IMR-90 (cell line): ENCODE data around the gene BCL11A. TPM values are rescaled to one million over a fixed set of nuclear protein-coding genes. Genes with fewer than 3 reads are reported as not detected.

Experiments
- ATAC-seq: fragments of 200-7000 bp; cut with Tn5 transposase; 2 replicates; pipeline ENCODE4 v1.9.1; 2020; ENCODE audit warnings: low read depth, mild to moderate bottlenecking, moderate library complexity
- BruUV-seq: library from RNA; stranded (reverse); fragments of 400-500 nt; replicated peaks from 2 replicates; lab custom pipeline; 2021; lab: Mats Ljungman, UMichigan
- CTCF ChIA-PET: fragments of 300-600 bp; formaldehyde crosslinking; extraction: SDS; loops from one replicate; lab custom pipeline; 2021; ENCODE audit warnings: antibody characterized with exemption; lab: Yijun Ruan, JAX
- POLR2A ChIA-PET: fragments of 300-600 bp; sonication (Branson Sonifier 250); formaldehyde crosslinking; loops from one replicate; lab custom pipeline; 2022; ENCODE audit warnings: antibody characterized with exemption; ENCODE audit not compliant: unreplicated experiment; lab: Charles Lee
- DNase-seq: peaks from one replicate; pipeline ENCODE4 v3.0.0; 2013
- H2AFZ ChIP-seq: replicated peaks from 2 replicates; pipeline ENCODE3; 2013; ENCODE audit warnings: low read length, mild to moderate bottlenecking; ENCODE audit not compliant: poor library complexity
- H2AK5ac ChIP-seq: 2 replicates; pipeline ENCODE4 v1.6.1; 2013; ENCODE audit warnings: low read depth, low read length, inconsistent platforms
- H2AK9ac ChIP-seq: replicated peaks from 2 replicates; pipeline ENCODE3; 2013; ENCODE audit warnings: mild to moderate bottlenecking, low read depth, low read length, moderate library complexity; ENCODE audit not compliant: poor library complexity
- H2BK120ac ChIP-seq: 2 replicates; pipeline ENCODE4 v1.6.1; 2013; ENCODE audit warnings: low read depth, low read length, inconsistent platforms
- H2BK15ac ChIP-seq: 3 replicates; pipeline ENCODE4 v1.6.1; 2013; ENCODE audit warnings: low read depth, low read length, inconsistent platforms
- H2BK20ac ChIP-seq: 2 replicates; pipeline ENCODE4 v1.6.1; 2013; ENCODE audit warnings: low read depth, mild to moderate bottlenecking, inconsistent platforms, low read length, moderate library complexity
- H2BK5ac ChIP-seq: 2 replicates; pipeline ENCODE4 v1.6.1; 2013; ENCODE audit warnings: mild to moderate bottlenecking, low read depth, low read length, inconsistent platforms; ENCODE audit not compliant: poor library complexity, severe bottlenecking
- H3K14ac ChIP-seq: replicated peaks from 2 replicates; pipeline ENCODE4 v1.6.1; 2013; ENCODE audit warnings: low read depth, low read length, inconsistent platforms
- H3K18ac ChIP-seq: 2 replicates; pipeline ENCODE4 v1.6.1; 2013; ENCODE audit warnings: low read depth, low read length, control low read depth
- H3K23ac ChIP-seq: 2 replicates; pipeline ENCODE4 v1.6.1; 2013; ENCODE audit warnings: low read depth, low read length, inconsistent platforms
- H3K27ac ChIP-seq: 2 replicates; pipeline ENCODE4 v1.5.1; 2013; ENCODE audit warnings: mild to moderate bottlenecking, control low read depth, low read length; ENCODE audit not compliant: insufficient read depth
- H3K27me3 ChIP-seq: 2 replicates; pipeline ENCODE4 v1.6.1; 2013; ENCODE audit warnings: low read length; ENCODE audit not compliant: control insufficient read depth, insufficient read depth
- H3K36me3 ChIP-seq: 2 replicates; pipeline ENCODE4 v1.6.1; 2013; ENCODE audit warnings: low read length, mixed read lengths; ENCODE audit not compliant: control insufficient read depth, insufficient read depth
- H3K4ac ChIP-seq: 2 replicates; pipeline ENCODE4 v1.6.1; 2013; ENCODE audit warnings: low read depth, low read length, inconsistent platforms
- H3K4me1 ChIP-seq: 2 replicates; pipeline ENCODE4 v1.6.1; 2013; ENCODE audit warnings: low read length, mixed read lengths; ENCODE audit not compliant: control insufficient read depth, insufficient read depth
- H3K4me2 ChIP-seq: 2 replicates; pipeline ENCODE4 v1.6.1; 2013; ENCODE audit warnings: low read depth, mild to moderate bottlenecking, control low read depth, low read length, moderate library complexity
- H3K4me3 ChIP-seq: 2 replicates; pipeline ENCODE4 v1.5.1; 2013; ENCODE audit warnings: low read depth, mild to moderate bottlenecking, control low read depth, low read length, moderate library complexity; ENCODE audit not compliant: insufficient read depth
- H3K56ac ChIP-seq: 2 replicates; pipeline ENCODE4 v1.6.1; 2013; ENCODE audit warnings: low read length, inconsistent platforms; ENCODE audit not compliant: insufficient read depth; ENCODE audit errors: extremely low read depth
- H3K79me1 ChIP-seq, 2 experiments: 2 replicates each; pipeline ENCODE4 v1.6.1; 2013; ENCODE audit warnings: low read length in 2 of 2, inconsistent platforms in 1 of 2, low read depth in 1 of 2
- H3K9ac ChIP-seq: 2 replicates; pipeline ENCODE4 v1.6.1; 2013; ENCODE audit warnings: low read depth, low read length, control low read depth
- H3K9me1 ChIP-seq: 2 replicates; pipeline ENCODE4 v1.6.1; 2013; ENCODE audit warnings: low read length, inconsistent platforms; ENCODE audit not compliant: insufficient read depth
- H3K9me3 ChIP-seq: 2 replicates; pipeline ENCODE4 v1.6.1; 2013; ENCODE audit warnings: low read length; ENCODE audit not compliant: control insufficient read depth, insufficient read depth
- H4K20me1 ChIP-seq: 2 replicates; pipeline ENCODE4 v1.6.1; 2013; ENCODE audit warnings: low read length, inconsistent platforms; ENCODE audit not compliant: insufficient read depth
- H4K5ac ChIP-seq: 2 replicates; pipeline ENCODE4 v1.6.1; 2013; ENCODE audit warnings: mild to moderate bottlenecking, low read depth, low read length, control low read depth
- H4K8ac ChIP-seq, 2 experiments: 2 replicates each; pipeline ENCODE4 v1.6.1; 2013; ENCODE audit warnings: low read depth in 2 of 2, low read length in 2 of 2, control low read depth in 1 of 2, inconsistent platforms in 1 of 2
- H4K91ac ChIP-seq: 2 replicates; pipeline ENCODE4 v1.6.1; 2013; ENCODE audit warnings: low read depth, low read length, inconsistent platforms; ENCODE audit not compliant: insufficient read depth
- BHLHE40 ChIP-seq: fragments of 150-350 bp; IDR thresholded peaks from 2 replicates; pipeline ENCODE4 v1.6.1; 2016; ENCODE audit warnings: mild to moderate bottlenecking, low read depth, low read length
- CHD1 ChIP-seq: IDR thresholded peaks from 2 replicates; pipeline ENCODE4 v1.6.1; 2012; ENCODE audit warnings: low read depth, low read length, improper control_type of control experiment
- ELK1 ChIP-seq: fragments of 150-350 bp; IDR thresholded peaks from 2 replicates; pipeline ENCODE4 v1.6.1; 2016; ENCODE audit warnings: low read depth, mild to moderate bottlenecking, low read length, moderate library complexity, borderline replicate concordance
- MAZ ChIP-seq: IDR thresholded peaks from 2 replicates; pipeline ENCODE4 v1.6.1; 2012; ENCODE audit warnings: low read depth, mild to moderate bottlenecking, low read length, improper control_type of control experiment, moderate library complexity, borderline replicate concordance
- NFE2L2 ChIP-seq: fragments of 150-350 bp; IDR thresholded peaks from 2 replicates; pipeline ENCODE4 v1.6.1; 2016; ENCODE audit warnings: low read depth, mild to moderate bottlenecking, low read length
- POLR2A ChIP-seq: IDR thresholded peaks from 2 replicates; pipeline ENCODE4 v1.6.1; 2012; ENCODE audit warnings: mild to moderate bottlenecking, low read depth, low read length
- RAD21 ChIP-seq: IDR thresholded peaks from 2 replicates; pipeline ENCODE4 v1.6.1; 2012; ENCODE audit warnings: low read length, improper control_type of control experiment
- RCOR1 ChIP-seq: IDR thresholded peaks from 2 replicates; pipeline ENCODE4 v1.6.1; 2012; ENCODE audit warnings: mild to moderate bottlenecking, low read length, improper control_type of control experiment; ENCODE audit not compliant: insufficient replicate concordance
- RFX5 ChIP-seq: IDR thresholded peaks from 2 replicates; pipeline ENCODE4 v1.8.0; 2012; ENCODE audit warnings: low read depth, mild to moderate bottlenecking, low read length, moderate library complexity
- USF2 ChIP-seq: fragments of 150-350 bp; IDR thresholded peaks from 2 replicates; pipeline ENCODE4 v1.6.1; 2017; ENCODE audit warnings: mild to moderate bottlenecking, antibody characterized with exemption, low read length, low read depth
- WGBS, 2 experiments: methylation state at CpG; one replicate each; pipeline versions ENCODE4 v1.1.5 to v1.1.7; 2013; ENCODE audit warnings: missing lambda C conversion rate in 2 of 2; ENCODE audit not compliant: insufficient read length in 1 of 2; ENCODE audit errors: extremely low coverage in 2 of 2; 5-methylcytosine and 5-hydroxymethylcytosine counted together
- dilution Hi-C: fragments of 300-500 bp; cut with HindIII; formaldehyde crosslinking; loops from one replicate; pipeline ENCODE4 v1.14.3; 2018; ENCODE audit warnings: low sequenced_read_pairs; ENCODE audit not compliant: unreplicated experiment
- in situ Hi-C: fragments of 300-500 bp; cut with MboI; formaldehyde crosslinking; loops from 3 replicates; pipeline ENCODE4 v1.14.3; 2019; ENCODE audit warnings: low sequenced_read_pairs, inconsistent platforms, mixed read lengths
- intact Hi-C: fragments of 100-400 bp; cut with micrococcal nuclease; formaldehyde crosslinking; loops from 2 replicates; pipeline ENCODE4 v1.10.0; 2022
- polyA plus RNA-seq, 3 experiments: library from polyadenylated mRNA; depleted of rRNA; stranded (reverse); fragments of >200 nt; gene quantifications; 2 replicates each; pipeline ENCODE4 v1.2.3, GENCODE V29; 2012; ENCODE audit warnings: low replicate concordance in 1 of 3
- total RNA-seq: library from RNA; depleted of rRNA; stranded (reverse); fragments of >200 nt; gene quantifications from 2 replicates; pipeline ENCODE4 v1.2.3, GENCODE V29; 2012
- TF ChIP-seq, protein P1 (sequence below): conservative IDR thresholded peaks from 2 replicates; pipeline ENCODE4 v1.5.1; 2012; ENCODE audit warnings: mild to moderate bottlenecking, low read depth, low read length, improper control_type of control experiment

Gene BCL11A
- total and polyA plus RNA-seq, 2 of the 4 experiments (the other 2 are of a cell fraction): 1.0 to 1.1 TPM

GRCh38 chr2:60597346-60597745, 43.9 kb upstream of the BCL11A start:
- no peak overlapping the region for H2AK9ac ChIP-seq
- no peak overlapping the region for H3K9ac ChIP-seq
- no peaks in the 10 kb centered on the region for H4K20me1 ChIP-seq
- POLR2A ChIA-PET: no interaction called here
- intact Hi-C loops (no loop called here), in situ Hi-C loops (loop anchor here (25.0 kb wide), 1 partner anchor 1835 kb away; no protein-coding TSS in a partner anchor), dilution Hi-C loops (no loop called here)
- no peak for TF ChIP-seq RAD21
- no peak for TF ChIP-seq RFX5
- TF ChIP-seq NFE2L2: no peak
- no peak for TF ChIP-seq POLR2A
- TF ChIP-seq, protein P1, sequence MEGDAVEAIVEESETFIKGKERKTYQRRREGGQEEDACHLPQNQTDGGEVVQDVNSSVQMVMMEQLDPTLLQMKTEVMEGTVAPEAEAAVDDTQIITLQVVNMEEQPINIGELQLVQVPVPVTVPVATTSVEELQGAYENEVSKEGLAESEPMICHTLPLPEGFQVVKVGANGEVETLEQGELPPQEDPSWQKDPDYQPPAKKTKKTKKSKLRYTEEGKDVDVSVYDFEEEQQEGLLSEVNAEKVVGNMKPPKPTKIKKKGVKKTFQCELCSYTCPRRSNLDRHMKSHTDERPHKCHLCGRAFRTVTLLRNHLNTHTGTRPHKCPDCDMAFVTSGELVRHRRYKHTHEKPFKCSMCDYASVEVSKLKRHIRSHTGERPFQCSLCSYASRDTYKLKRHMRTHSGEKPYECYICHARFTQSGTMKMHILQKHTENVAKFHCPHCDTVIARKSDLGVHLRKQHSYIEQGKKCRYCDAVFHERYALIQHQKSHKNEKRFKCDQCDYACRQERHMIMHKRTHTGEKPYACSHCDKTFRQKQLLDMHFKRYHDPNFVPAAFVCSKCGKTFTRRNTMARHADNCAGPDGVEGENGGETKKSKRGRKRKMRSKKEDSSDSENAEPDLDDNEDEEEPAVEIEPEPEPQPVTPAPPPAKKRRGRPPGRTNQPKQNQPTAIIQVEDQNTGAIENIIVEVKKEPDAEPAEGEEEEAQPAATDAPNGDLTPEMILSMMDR: no peak
- TF ChIP-seq CHD1: no peak
- no peak for TF ChIP-seq USF2
- no peak for TF ChIP-seq ELK1
- no peak for TF ChIP-seq MAZ
- TF ChIP-seq BHLHE40: no peak
- no peak for TF ChIP-seq RCOR1
- H3K56ac ChIP-seq: no peak overlapping the region
- no peaks in the 10 kb centered on the region for H3K36me3 ChIP-seq
- CTCF ChIA-PET: no interaction called here
- H3K27me3 ChIP-seq: no peaks in the 10 kb centered on the region
- no peak overlapping the region for H3K14ac ChIP-seq
- no peak overlapping the region for H4K5ac ChIP-seq
- no peak overlapping the region for H3K4me2 ChIP-seq
- H3K18ac ChIP-seq: no peak overlapping the region
- no peak overlapping the region for H3K4me3 ChIP-seq
- no TSS peak for BruUV-seq
- H2BK15ac ChIP-seq: no peak overlapping the region
- no peak overlapping the region for H3K23ac ChIP-seq
- WGBS, 2 experiments: no CpG with 5 or more reads among the region's 2 CpGs
- H4K8ac ChIP-seq: no peak overlapping the region
- H2AFZ ChIP-seq: no peak overlapping the region
- no peak overlapping the region for H3K4ac ChIP-seq
- no peaks in the 10 kb centered on the region for H3K4me1 ChIP-seq
- ATAC-seq: no peak
- H2AK5ac ChIP-seq: no peak overlapping the region
- H4K91ac ChIP-seq: no peak overlapping the region
- no peak for DNase-seq
- H2BK5ac ChIP-seq: no peak overlapping the region
- H2BK120ac ChIP-seq: no peak overlapping the region
- H2BK20ac ChIP-seq: no peak overlapping the region
- no peak overlapping the region for H3K27ac ChIP-seq
- H3K79me1 ChIP-seq: no peaks in the 10 kb centered on the region
- H3K9me3 ChIP-seq: no peaks in the 10 kb centered on the region
- no peaks in the 10 kb centered on the region for H3K9me1 ChIP-seq
